GM12875 (cell line): ENCODE results near the gene RAP1GDS1.

Experiments used
- H3K4me3 ChIP-seq: one replicate; pipeline ENCODE4 v1.5.1; 2011; ENCODE audit warnings: low read depth, low read length, control low read depth
- CTCF ChIP-seq: IDR thresholded peaks from 2 replicates; pipeline ENCODE4 v1.5.1; 2011; ENCODE audit warnings: low read depth, mild to moderate bottlenecking, control low read depth, inconsistent platforms, low read length, moderate library complexity, borderline replicate concordance; ENCODE audit not compliant: insufficient read depth

The RAP1GDS1 gene

GRCh38 chr4:98332017-98332416, 70.8 kb downstream of the RAP1GDS1 start:
- TF ChIP-seq CTCF = no peak
- H3K4me3 ChIP-seq = no peak overlapping the region

GRCh38 chr4:98334461-98334860, 73.3 kb downstream of the RAP1GDS1 start:
- TF ChIP-seq CTCF = no peak
- H3K4me3 ChIP-seq = no peak overlapping the region

- no peak overlapping the region for H3K4me3 ChIP-seq
- TF ChIP-seq CTCF = no peak
These were observed 77.7 kb downstream of the RAP1GDS1 start for GRCh38 chr4:98338761-98339438.

GRCh38 chr4:98341309-98341708, 80.1 kb downstream of the RAP1GDS1 start:
- TF ChIP-seq CTCF = no peak
- H3K4me3 ChIP-seq = no peak overlapping the region

- H3K4me3 ChIP-seq = no peak overlapping the region
- TF ChIP-seq CTCF = no peak
These were observed 82.4 kb downstream of the RAP1GDS1 start for GRCh38 chr4:98343626-98344025.

GRCh38 chr4:98345838-98346237, 84.7 kb downstream of the RAP1GDS1 start:
- no peak overlapping the region for H3K4me3 ChIP-seq
- TF ChIP-seq CTCF = no peak

- H3K4me3 ChIP-seq = no peak overlapping the region
- TF ChIP-seq CTCF = no peak
These were observed 91.2 kb downstream of the RAP1GDS1 start for GRCh38 chr4:98352396-98352795.
